Heart left ventricle (tissue), 16 donors: ENCODE measurements around the gene RNF175. TPM values are rescaled to one million over a fixed set of nuclear protein-coding genes. Genes with fewer than 3 reads are reported as not detected.

ENCODE experiments used
- ATAC-seq, 4 donors: fragments of 200-7000 bp; cut with Tn5 transposase; one replicate each; pipeline ENCODE4 v1.9.1; 2020 to 2022; ENCODE audit warnings: moderate library complexity in 4 of 4, mild to moderate bottlenecking in 3 of 4, moderate number of reproducible peaks in 1 of 4
- DNase-seq, 5 donors: peaks; one replicate each; pipeline ENCODE4 v3.0.0-alpha.2; 2020
- H3K27ac ChIP-seq, 12 donors: fragments of 200-600 bp; sonication (generic) in 4 of 12; one replicate each; pipeline versions ENCODE4 v1.5.0 to v1.8.0; 2016 to 2022; ENCODE audit warnings: mild to moderate bottlenecking in 2 of 12
- H3K27me3 ChIP-seq, 9 donors: fragments of 200-600 bp; sonication (generic) in 2 of 9; one replicate each; pipeline versions ENCODE4 v1.5.1 to v1.8.0; 2016 to 2022; ENCODE audit warnings: mild to moderate bottlenecking in 3 of 9
- H3K36me3 ChIP-seq, 9 donors: fragments of 200-600 bp; sonication (generic) in 2 of 9; one replicate each; pipeline versions ENCODE4 v1.5.0 to v1.8.0; 2018 to 2022; ENCODE audit warnings: mild to moderate bottlenecking in 2 of 9
- H3K4me1 ChIP-seq, 12 donors: fragments of 200-600 bp; sonication (generic) in 4 of 12; one replicate each; pipeline versions ENCODE4 v1.5.0 to v1.8.0; 2016 to 2022; ENCODE audit warnings: mild to moderate bottlenecking in 3 of 12
- H3K4me3 ChIP-seq, 12 donors: fragments of 200-600 bp; sonication (generic) in 4 of 12; one replicate each; pipeline versions ENCODE4 v1.5.0 to v1.8.0; 2017 to 2022; ENCODE audit warnings: mild to moderate bottlenecking in 9 of 12, moderate library complexity in 4 of 12
- H3K9me3 ChIP-seq, 12 donors: fragments of 200-600 bp; sonication (generic) in 4 of 12; one replicate each; pipeline versions ENCODE4 v1.5.0 to v1.8.0; 2016 to 2022; ENCODE audit warnings: mild to moderate bottlenecking in 1 of 12
- POLR2A ChIP-seq, 2 donors: fragments of 450-650 bp; IDR thresholded peaks; one replicate each; pipeline ENCODE4 v1.6.1; 2017; ENCODE audit warnings: antibody characterized with exemption in 2 of 2, mild to moderate bottlenecking in 2 of 2, moderate library complexity in 2 of 2
- WGBS, 4 donors: extraction: QIAGEN DNeasy Blood & Tissue Kit in 2 of 4; methylation state at CpG; one replicate each; pipeline versions ENCODE4 v1.1.5 to v1.1.7; 2013 to 2018; 5-methylcytosine and 5-hydroxymethylcytosine counted together
- intact Hi-C, 10 donors: fragments of 100-400 bp; cut with DNase I; formaldehyde crosslinking; loops; one replicate each; pipeline versions ENCODE4 v1.11.1 to v1.14.2; 2022
- polyA plus RNA-seq, 2 donors: library from polyadenylated mRNA; stranded (reverse); fragments of 200-250 nt; gene quantifications; one replicate each; pipeline ENCODE4 v1.2.3, GENCODE V29; 2013
- total RNA-seq, 9 donors: library from RNA; depleted of rRNA in 2 of 9; stranded (reverse); fragments of >200 nt in 2 of 9; fragmentation: NEBNext Ultra II Directional in 3 of 9; extraction: Animal tissue kit (Norgen Biotek cat#: 25700) in 3 of 9; gene quantifications; one replicate each; pipeline versions ENCODE4 v1.1.0 to v1.2.4, GENCODE V29; 2016 to 2023
- TF ChIP-seq, protein P1 (sequence below), 12 donors: fragments of 200-600 bp; sonication (generic) in 4 of 12; IDR thresholded peaks; one replicate each; pipeline versions ENCODE4 v1.5.0 to v1.8.0; 2018 to 2022; ENCODE audit warnings: antibody characterized with exemption in 12 of 12, mild to moderate bottlenecking in 5 of 12
- donor health status: ischemic (EF 13 %, LVEDD 7.1; RV severe dilation, severe dysfunction).
- donor health status: healthy with polysubstance abuse.
- donor health status: DM: no; HTN: yes; CAD: no.
- donor health status: DM: no; HTN: no; CAD: no.
- donor health status: ischemic (EF 25% LVEDD 6.9; RV normal size, moderate dysfunction).
- donor health status: ischemic (EF 25% LVEDD 5.7; RV mildly dilated, moderate dysfunction).
- donor health status: healthy.
- donor health status: DM: yes; HTN: yes; CAD: no.
- donor health status: ischemic (EF 35%, LVEDD 5.7; RV mildly dilated, moderate dysfunction).
- donor health status: nonischemic (EF 11% LVEDD 7.7; RV severe dilation, severe dysfunction).
- donor health status: DM: yes; HTN: yes; CAD: no.
- donor health status: PGD.
- donor health status: ischemic (EF 29% LVEDD 5.4; RV normal size, mild dysfunction).
- donor health status: nonischemic (EF 23%, LVEDD 6.1; RV moderate dilation, normal function).

RNF175 gene
- total and polyA plus RNA-seq, 11 donors: 0.16 to 1.1 (median 0.55) TPM; not detected in 1

DNA sequence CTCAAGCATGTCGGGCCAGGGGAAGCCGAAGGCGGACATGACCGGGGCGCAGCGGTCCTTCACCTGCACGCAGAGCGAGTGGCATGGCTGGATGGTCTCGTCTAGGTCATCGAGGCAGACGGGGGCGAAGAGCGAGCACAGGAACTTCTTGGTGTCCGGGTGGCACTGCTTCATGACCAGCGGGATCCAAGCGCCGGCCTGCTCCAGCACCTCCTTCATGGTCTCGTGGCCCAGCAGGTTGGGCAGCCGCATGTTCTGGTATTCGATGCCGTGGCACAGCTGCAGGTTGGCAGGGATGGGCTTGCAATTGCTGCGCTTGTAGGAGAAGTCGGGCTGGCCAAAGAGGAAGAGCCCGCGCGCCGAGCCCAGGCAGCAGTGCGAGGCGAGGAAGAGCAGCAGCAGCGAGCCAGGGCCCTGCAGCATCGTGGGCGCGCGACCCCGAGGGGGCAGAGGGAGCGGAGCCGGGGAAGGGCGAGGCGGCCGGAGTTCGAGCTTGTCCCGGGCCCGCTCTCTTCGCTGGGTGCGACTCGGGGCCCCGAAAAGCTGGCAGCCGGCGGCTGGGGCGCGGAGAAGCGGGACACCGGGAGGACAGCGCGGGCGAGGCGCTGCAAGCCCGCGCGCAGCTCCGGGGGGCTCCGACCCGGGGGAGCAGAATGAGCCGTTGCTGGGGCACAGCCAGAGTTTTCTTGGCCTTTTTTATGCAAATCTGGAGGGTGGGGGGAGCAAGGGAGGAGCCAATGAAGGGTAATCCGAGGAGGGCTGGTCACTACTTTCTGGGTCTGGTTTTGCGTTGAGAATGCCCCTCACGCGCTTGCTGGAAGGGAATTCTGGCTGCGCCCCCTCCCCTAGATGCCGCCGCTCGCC, 28.8 kb upstream of the RNF175 start, which contains the start of gene SFRP2:
SFRP2 (minus strand) TSS at position 671 of the 864 bp plus-strand sequence; CDS start at position 423, 248 bp downstream.
- H3K9me3 ChIP-seq: no peaks in the 10 kb centered on the region
- H3K4me1 ChIP-seq: peaks cover 3 to 36% (median 24%) of the 10 kb centered on the region in 12 donors
- H3K36me3 ChIP-seq: no peaks in the 10 kb centered on the region
- DNase-seq (peak in 1 of 5 donors; percentile 54), ATAC-seq (no peak)
- TF ChIP-seq, protein P1, sequence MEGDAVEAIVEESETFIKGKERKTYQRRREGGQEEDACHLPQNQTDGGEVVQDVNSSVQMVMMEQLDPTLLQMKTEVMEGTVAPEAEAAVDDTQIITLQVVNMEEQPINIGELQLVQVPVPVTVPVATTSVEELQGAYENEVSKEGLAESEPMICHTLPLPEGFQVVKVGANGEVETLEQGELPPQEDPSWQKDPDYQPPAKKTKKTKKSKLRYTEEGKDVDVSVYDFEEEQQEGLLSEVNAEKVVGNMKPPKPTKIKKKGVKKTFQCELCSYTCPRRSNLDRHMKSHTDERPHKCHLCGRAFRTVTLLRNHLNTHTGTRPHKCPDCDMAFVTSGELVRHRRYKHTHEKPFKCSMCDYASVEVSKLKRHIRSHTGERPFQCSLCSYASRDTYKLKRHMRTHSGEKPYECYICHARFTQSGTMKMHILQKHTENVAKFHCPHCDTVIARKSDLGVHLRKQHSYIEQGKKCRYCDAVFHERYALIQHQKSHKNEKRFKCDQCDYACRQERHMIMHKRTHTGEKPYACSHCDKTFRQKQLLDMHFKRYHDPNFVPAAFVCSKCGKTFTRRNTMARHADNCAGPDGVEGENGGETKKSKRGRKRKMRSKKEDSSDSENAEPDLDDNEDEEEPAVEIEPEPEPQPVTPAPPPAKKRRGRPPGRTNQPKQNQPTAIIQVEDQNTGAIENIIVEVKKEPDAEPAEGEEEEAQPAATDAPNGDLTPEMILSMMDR (IDR thresholded peaks at IDR 0.05): no peak
- no peak for TF ChIP-seq POLR2A (IDR thresholded peaks at IDR 0.05)
- peak within 1 kb of the TSS in 1 of 12 donors; percentile 11 for H3K27ac ChIP-seq
- H3K27me3 ChIP-seq: peaks cover 38 to 97% (median 64%) of the 10 kb centered on the region in 9 donors
- intact Hi-C loops: loop anchor here in 5 of 10 donors (5.0 to 10.0 kb wide), 4 partner anchors 516 to 716 kb away; no protein-coding TSS in a partner anchor
- H3K4me3 ChIP-seq: peak within 1 kb of the TSS in 11 of 12 donors; percentile 5 to 45 (median 27)
- WGBS, 4 donors: 3 to 4% (median 3%) methylated on average over 49 to 72 of the region's 72 CpGs

DNA sequence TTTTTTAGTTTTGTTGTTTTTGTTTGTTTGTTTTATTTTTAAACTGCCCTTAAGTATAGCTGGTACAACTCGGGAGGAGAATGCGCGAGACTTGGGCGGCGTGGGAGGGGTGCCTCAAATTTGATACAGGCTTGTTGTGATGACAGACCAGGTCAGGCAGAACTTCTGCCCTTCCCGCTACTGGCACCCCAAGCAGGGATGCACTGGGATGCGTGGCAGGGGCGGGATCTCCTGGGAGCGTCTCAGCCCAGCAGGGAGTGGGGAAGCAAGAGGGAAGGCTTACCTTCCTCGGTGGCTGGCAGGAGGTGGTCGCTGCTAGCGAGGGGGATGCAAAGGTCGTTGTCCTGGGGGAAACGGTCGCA, 28.2 kb upstream of the RNF175 start:
- intact Hi-C loops: loop anchor here in 5 of 10 donors (5.0 to 10.0 kb wide), 4 partner anchors 517 to 717 kb away; no protein-coding TSS in a partner anchor
- H3K27ac ChIP-seq: no peak overlapping the region
- WGBS, 4 donors: 16 to 25% (median 20%) methylated on average over 12 to 15 of the region's 15 CpGs
- TF ChIP-seq POLR2A (IDR thresholded peaks at IDR 0.05): no peak
- TF ChIP-seq, protein P1 (IDR thresholded peaks at IDR 0.05): no peak
- ATAC-seq: no peak
- peaks cover 38 to 97% (median 63%) of the 10 kb centered on the region in 9 donors for H3K27me3 ChIP-seq
- peak in 1 of 5 donors; percentile 44 for DNase-seq
- peak overlapping the region in 3 of 12 donors; percentile 15 to 45 (median 32) for H3K4me3 ChIP-seq
- H3K4me1 ChIP-seq: peaks cover 3 to 36% (median 24%) of the 10 kb centered on the region in 12 donors
- H3K36me3 ChIP-seq: no peaks in the 10 kb centered on the region
- H3K9me3 ChIP-seq: no peaks in the 10 kb centered on the region

DNA sequence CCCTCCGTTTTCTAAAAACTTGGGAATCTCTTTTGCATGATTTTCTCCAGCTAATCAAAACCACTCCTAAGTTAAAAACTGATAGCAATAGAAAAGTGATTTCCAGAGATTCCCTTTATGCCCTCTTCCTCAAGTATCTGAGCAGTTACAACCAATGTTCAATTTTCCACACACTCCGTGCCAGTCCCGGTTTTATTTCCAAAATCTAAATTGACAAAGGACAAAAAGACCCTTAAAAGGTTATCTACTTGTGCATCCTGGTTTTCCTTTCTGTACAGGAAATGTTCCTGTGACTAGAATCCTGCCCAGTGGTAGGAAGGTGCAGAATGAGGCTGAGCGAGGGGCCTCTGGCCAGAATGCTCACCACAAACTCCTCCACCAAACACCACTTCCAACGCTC, 27.8 kb upstream of the RNF175 start:
- H3K27me3 ChIP-seq: peaks cover 38 to 94% (median 58%) of the 10 kb centered on the region in 9 donors
- no peak for DNase-seq
- ATAC-seq: no peak
- intact Hi-C loops: loop anchor here in 5 of 10 donors (5.0 to 10.0 kb wide), 4 partner anchors 517 to 717 kb away; no protein-coding TSS in a partner anchor
- no peaks in the 10 kb centered on the region for H3K9me3 ChIP-seq
- H3K27ac ChIP-seq: no peak overlapping the region
- WGBS, 4 donors: 41 to 53% (median 50%) methylated on average over 5 of the region's 5 CpGs
- H3K4me1 ChIP-seq: peaks cover 3 to 33% (median 23%) of the 10 kb centered on the region in 12 donors
- no peak overlapping the region for H3K4me3 ChIP-seq
- H3K36me3 ChIP-seq: no peaks in the 10 kb centered on the region
- TF ChIP-seq POLR2A (IDR thresholded peaks at IDR 0.05): no peak
- TF ChIP-seq, protein P1 (IDR thresholded peaks at IDR 0.05): no peak

DNA sequence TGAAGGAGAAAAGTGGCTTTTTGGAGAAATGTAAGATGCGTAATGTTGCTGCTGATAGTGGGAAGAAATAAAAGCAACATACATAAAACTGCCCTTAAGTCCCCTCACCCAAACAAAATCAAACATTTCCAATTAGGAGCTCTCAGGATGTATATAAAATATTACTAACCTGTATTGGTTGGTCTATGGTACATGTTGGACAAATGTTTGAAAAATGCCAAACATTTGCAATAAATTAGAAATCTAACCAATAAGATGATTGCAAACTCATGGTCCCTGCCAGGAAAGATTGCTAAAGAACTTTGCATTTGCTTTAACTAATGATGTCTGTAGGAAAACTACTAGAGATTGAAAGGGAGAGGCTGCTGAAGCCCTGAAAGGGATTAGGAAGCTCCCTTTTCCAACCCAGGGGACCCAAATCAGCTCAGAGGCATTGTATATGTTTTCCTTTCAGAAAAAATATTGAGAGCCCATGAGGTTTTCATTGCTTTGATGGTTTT, 27.3 kb upstream of the RNF175 start:
- DNase-seq: no peak
- Histone ChIP-seq H3K9me3 (no peaks in the 10 kb centered on the region), H3K4me3 (no peak overlapping the region), H3K27me3 (peaks cover 36 to 90% (median 53%) of the 10 kb centered on the region in 9 donors), H3K4me1 (peaks cover 3 to 29% (median 18%) of the 10 kb centered on the region in 12 donors), H3K27ac (no peak overlapping the region), H3K36me3 (no peaks in the 10 kb centered on the region)
- no peak for ATAC-seq
- 66 to 77% (median 74%) methylated on average over 1 of the region's 1 CpG for WGBS, 4 donors
- no peak for TF ChIP-seq POLR2A (IDR thresholded peaks at IDR 0.05)
- TF ChIP-seq, protein P1 (IDR thresholded peaks at IDR 0.05): no peak
- intact Hi-C loops: loop anchor here in 5 of 10 donors (5.0 to 10.0 kb wide), 4 partner anchors 518 to 718 kb away; no protein-coding TSS in a partner anchor
